ENCODE data around the gene SHROOM2.

The SHROOM2 gene

DNA sequence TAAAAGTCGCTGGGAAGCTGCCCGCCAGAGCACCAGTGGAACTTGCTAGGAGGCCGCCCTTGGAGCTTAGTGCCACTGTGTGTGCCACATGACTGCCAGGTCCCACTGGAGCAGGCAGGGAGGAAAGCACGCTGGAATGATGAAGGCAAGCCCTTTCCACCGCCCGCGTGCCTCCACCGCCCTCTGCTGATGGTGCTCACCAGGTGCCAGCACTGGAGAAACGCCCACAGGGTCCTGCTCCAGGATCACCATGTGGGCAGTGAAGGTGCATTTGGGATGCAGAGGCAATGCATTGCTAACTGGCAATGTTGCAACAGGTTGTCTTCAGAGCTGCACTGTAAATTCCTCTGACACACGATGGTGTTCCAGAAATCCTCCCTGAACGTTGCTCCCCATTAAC, 76.3 kb downstream of the SHROOM2 start:
- no peaks in the 10 kb centered on the region for H3K9me2 ChIP-seq (replicated peaks; ENCODE audit: insufficient read depth, low read length)
- H3K4me1 ChIP-seq (ENCODE audit: low read length), result no peaks in the 10 kb centered on the region
- H3K79me2 ChIP-seq (ENCODE audit: low read length), result no peaks in the 10 kb centered on the region
- TF ChIP-seq EZH2 (optimal IDR thresholded peaks at IDR 0.05; ENCODE audit: low read depth, low read length) (no peak), EZH2phosphoT487 (IDR thresholded peaks at IDR 0.05; ENCODE audit: low read length) (no peak)
- TF ChIP-seq, protein P1, sequence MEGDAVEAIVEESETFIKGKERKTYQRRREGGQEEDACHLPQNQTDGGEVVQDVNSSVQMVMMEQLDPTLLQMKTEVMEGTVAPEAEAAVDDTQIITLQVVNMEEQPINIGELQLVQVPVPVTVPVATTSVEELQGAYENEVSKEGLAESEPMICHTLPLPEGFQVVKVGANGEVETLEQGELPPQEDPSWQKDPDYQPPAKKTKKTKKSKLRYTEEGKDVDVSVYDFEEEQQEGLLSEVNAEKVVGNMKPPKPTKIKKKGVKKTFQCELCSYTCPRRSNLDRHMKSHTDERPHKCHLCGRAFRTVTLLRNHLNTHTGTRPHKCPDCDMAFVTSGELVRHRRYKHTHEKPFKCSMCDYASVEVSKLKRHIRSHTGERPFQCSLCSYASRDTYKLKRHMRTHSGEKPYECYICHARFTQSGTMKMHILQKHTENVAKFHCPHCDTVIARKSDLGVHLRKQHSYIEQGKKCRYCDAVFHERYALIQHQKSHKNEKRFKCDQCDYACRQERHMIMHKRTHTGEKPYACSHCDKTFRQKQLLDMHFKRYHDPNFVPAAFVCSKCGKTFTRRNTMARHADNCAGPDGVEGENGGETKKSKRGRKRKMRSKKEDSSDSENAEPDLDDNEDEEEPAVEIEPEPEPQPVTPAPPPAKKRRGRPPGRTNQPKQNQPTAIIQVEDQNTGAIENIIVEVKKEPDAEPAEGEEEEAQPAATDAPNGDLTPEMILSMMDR (IDR thresholded peaks at IDR 0.05; ENCODE audit: low read length), result peak; percentile 11; the same call in 1 of the 2 replicates
- H3K9me3 ChIP-seq (replicated peaks; ENCODE audit: insufficient read depth, low read length), result no peaks in the 10 kb centered on the region
- no peak for DNase-seq
- H2AFZ ChIP-seq (ENCODE audit: low read length), result no peak overlapping the region
- no peaks in the 10 kb centered on the region for H3F3A ChIP-seq (ENCODE audit: insufficient read depth, low read length)
- no peak overlapping the region for H3K27ac ChIP-seq (ENCODE audit: low read length)
- H3K4me3 ChIP-seq (ENCODE audit: low read length), result no peak overlapping the region
- no peaks in the 10 kb centered on the region for H4K20me1 ChIP-seq (ENCODE audit: insufficient read depth, low read length)
- no peak overlapping the region for H3K9ac ChIP-seq (ENCODE audit: low read length)
- no peaks in the 10 kb centered on the region for H3K27me3 ChIP-seq (replicated peaks; ENCODE audit: insufficient read depth, low read length)
- no peaks in the 10 kb centered on the region for H3K36me3 ChIP-seq (replicated peaks; ENCODE audit: insufficient read depth, low read length)
- H3K4me2 ChIP-seq (ENCODE audit: low read depth, low read length), result no peak overlapping the region

DNA sequence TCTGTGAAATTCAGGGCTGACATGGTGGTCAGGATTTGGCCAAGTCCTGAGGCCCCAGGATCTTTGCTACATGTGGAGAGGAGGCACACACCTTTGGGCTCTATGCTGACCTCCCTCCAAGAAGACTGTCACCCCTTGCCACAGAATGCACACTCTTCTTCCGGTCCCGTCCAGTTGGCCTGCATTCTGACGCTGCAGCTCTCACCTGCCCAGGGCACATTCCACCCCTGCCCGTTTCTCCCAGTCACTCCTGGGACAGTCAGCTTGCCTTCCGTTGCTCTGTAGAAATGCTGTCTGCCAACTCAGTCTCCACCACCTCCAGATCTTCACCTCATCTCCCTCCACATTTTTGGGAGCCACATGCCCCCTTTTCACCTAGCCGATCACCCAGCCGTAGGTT, 76.7 kb downstream of the SHROOM2 start:
- H2AFZ ChIP-seq (ENCODE audit: low read length), result no peak overlapping the region
- no peak for DNase-seq
- TF ChIP-seq EZH2 (optimal IDR thresholded peaks at IDR 0.05; ENCODE audit: low read depth, low read length) (no peak), EZH2phosphoT487 (IDR thresholded peaks at IDR 0.05; ENCODE audit: low read length) (no peak)
- TF ChIP-seq, protein P1 (IDR thresholded peaks at IDR 0.05; ENCODE audit: low read length), result no peak
- no peaks in the 10 kb centered on the region for H3K4me1 ChIP-seq (ENCODE audit: low read length)
- no peaks in the 10 kb centered on the region for H3K9me3 ChIP-seq (replicated peaks; ENCODE audit: insufficient read depth, low read length)
- no peak overlapping the region for H3K9ac ChIP-seq (ENCODE audit: low read length)
- no peak overlapping the region for H3K4me3 ChIP-seq (ENCODE audit: low read length)
- no peaks in the 10 kb centered on the region for H3K27me3 ChIP-seq (replicated peaks; ENCODE audit: insufficient read depth, low read length)
- H3K79me2 ChIP-seq (ENCODE audit: low read length), result no peaks in the 10 kb centered on the region
- H3F3A ChIP-seq (ENCODE audit: insufficient read depth, low read length), result no peaks in the 10 kb centered on the region
- H3K36me3 ChIP-seq (replicated peaks; ENCODE audit: insufficient read depth, low read length), result no peaks in the 10 kb centered on the region
- no peak overlapping the region for H3K4me2 ChIP-seq (ENCODE audit: low read depth, low read length)
- H3K27ac ChIP-seq (ENCODE audit: low read length), result no peak overlapping the region
- H4K20me1 ChIP-seq (ENCODE audit: insufficient read depth, low read length), result no peaks in the 10 kb centered on the region
- H3K9me2 ChIP-seq (replicated peaks; ENCODE audit: insufficient read depth, low read length), result no peaks in the 10 kb centered on the region

DNA sequence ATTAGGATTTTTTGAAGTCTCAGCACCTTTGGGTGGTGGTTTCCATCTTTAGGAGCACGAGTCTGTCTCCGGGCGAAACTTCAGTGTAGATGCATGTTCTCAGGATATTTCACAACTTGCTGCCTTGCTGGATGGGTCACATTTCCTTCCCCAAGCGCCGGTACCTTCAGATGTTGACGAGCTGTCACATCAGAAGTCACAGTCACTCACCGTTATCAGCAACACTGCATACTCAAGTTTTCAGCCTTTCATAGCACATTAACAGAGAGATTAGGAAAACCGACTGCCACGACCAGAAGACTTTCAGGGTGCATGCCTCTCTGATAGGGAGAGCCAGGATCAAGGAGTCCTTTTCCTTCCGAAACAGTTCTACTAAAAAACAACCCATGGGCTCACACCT, 77.8 kb downstream of the SHROOM2 start:
- H4K20me1 ChIP-seq (ENCODE audit: insufficient read depth, low read length), result no peaks in the 10 kb centered on the region
- no peak overlapping the region for H3K4me2 ChIP-seq (ENCODE audit: low read depth, low read length)
- no peaks in the 10 kb centered on the region for H3K79me2 ChIP-seq (ENCODE audit: low read length)
- H3F3A ChIP-seq (ENCODE audit: insufficient read depth, low read length), result no peaks in the 10 kb centered on the region
- H3K9ac ChIP-seq (ENCODE audit: low read length), result no peak overlapping the region
- no peaks in the 10 kb centered on the region for H3K4me1 ChIP-seq (ENCODE audit: low read length)
- H3K27me3 ChIP-seq (replicated peaks; ENCODE audit: insufficient read depth, low read length), result no peaks in the 10 kb centered on the region
- H2AFZ ChIP-seq (ENCODE audit: low read length), result no peak overlapping the region
- H3K36me3 ChIP-seq (replicated peaks; ENCODE audit: insufficient read depth, low read length), result no peaks in the 10 kb centered on the region
- H3K27ac ChIP-seq (ENCODE audit: low read length), result no peak overlapping the region
- TF ChIP-seq, protein P1 (IDR thresholded peaks at IDR 0.05; ENCODE audit: low read length), result no peak
- no peak for TF ChIP-seq EZH2phosphoT487 (IDR thresholded peaks at IDR 0.05; ENCODE audit: low read length)
- no peak for TF ChIP-seq EZH2 (optimal IDR thresholded peaks at IDR 0.05; ENCODE audit: low read depth, low read length)
- no peak overlapping the region for H3K4me3 ChIP-seq (ENCODE audit: low read length)
- no peak for DNase-seq
- no peaks in the 10 kb centered on the region for H3K9me2 ChIP-seq (replicated peaks; ENCODE audit: insufficient read depth, low read length)
- no peaks in the 10 kb centered on the region for H3K9me3 ChIP-seq (replicated peaks; ENCODE audit: insufficient read depth, low read length)
